Fibroblast of peridontal ligament (primary cell): Measurements from ENCODE around the gene USP9X.

Experiments used
- DNase-seq: peaks from one replicate; pipeline ENCODE4 v3.0.0-alpha.2; 2010; ENCODE audit errors: extremely low read depth

USP9X gene

GRCh38 chrX:41084893-41085511 is at the start of gene USP9X:
Gene USP9X, plus strand, starts transcription at chrX:41085445. Its CDS starts 38,184 bp downstream, at chrX:41123629.
- peak; percentile 82 for DNase-seq

- no peak for DNase-seq
These were observed 49.7 kb upstream of the USP9X start for GRCh38 chrX:41035582-41035981.

- DNase-seq: no peak
These were observed 48.4 kb upstream of the USP9X start for GRCh38 chrX:41036668-41037326.

- no peak for DNase-seq
These were observed 42.0 kb upstream of the USP9X start for GRCh38 chrX:41043196-41043595.

GRCh38 chrX:41043674-41044345 is 41.4 kb upstream of the USP9X start:
- peak; percentile 77 for DNase-seq

- peak; percentile 87 for DNase-seq
These were observed 39.2 kb upstream of the USP9X start for GRCh38 chrX:41045960-41046567.

- DNase-seq: no peak
These were observed 37.2 kb upstream of the USP9X start for GRCh38 chrX:41047878-41048534.

- DNase-seq: no peak
These were observed 34.9 kb upstream of the USP9X start for GRCh38 chrX:41050359-41050758.

- DNase-seq: no peak
These were observed 34.0 kb upstream of the USP9X start for GRCh38 chrX:41051288-41051687.

GRCh38 chrX:41055740-41056139 is 29.5 kb upstream of the USP9X start:
- DNase-seq: no peak

GRCh38 chrX:41063276-41063675 is 22.0 kb upstream of the USP9X start:
- DNase-seq: peak; percentile 15

GRCh38 chrX:41064018-41064417 is 21.2 kb upstream of the USP9X start:
- DNase-seq: peak; percentile 40

- no peak for DNase-seq
These were observed 18.9 kb upstream of the USP9X start for GRCh38 chrX:41066391-41066790.

GRCh38 chrX:41066969-41067368 is 18.3 kb upstream of the USP9X start:
- DNase-seq: no peak

GRCh38 chrX:41067721-41068120 is 17.5 kb upstream of the USP9X start:
- DNase-seq: no peak

- no peak for DNase-seq
These were observed 8.5 kb upstream of the USP9X start for GRCh38 chrX:41076742-41077141.

- no peak for DNase-seq
These were observed 3.4 kb upstream of the USP9X start for GRCh38 chrX:41081821-41082220.

GRCh38 chrX:41082783-41083182 is 2.5 kb upstream of the USP9X start:
- no peak for DNase-seq

GRCh38 chrX:41084044-41084892 is 977 bp upstream of the USP9X start:
- peak; percentile 93 for DNase-seq

- DNase-seq: peak; percentile 31
These were observed 250 bp downstream of the USP9X start for GRCh38 chrX:41085512-41085877.
